HepG2 (cell line): ENCODE measurements around the gene ALDH3B1. TPM values are rescaled to one million over a fixed set of nuclear protein-coding genes. Genes with fewer than 3 reads are reported as not detected.
A peak's percentile ranks its signal among the peaks of the same experiment; 100 is the strongest.

Experiments
- ATAC-seq: fragments of 200-7000 bp; cut with Tn5 transposase; 3 replicates; pipeline ENCODE4 v1.9.1; 2020; ENCODE audit warnings: mild to moderate bottlenecking, moderate library complexity
- BruUV-seq: library from RNA; stranded (reverse); fragments of 400-500 nt; replicated peaks from 2 replicates; lab custom pipeline; 2021; lab: Mats Ljungman, UMichigan
- CTCF ChIA-PET: fragments of 300-600 bp; formaldehyde crosslinking; extraction: SDS; loops from one replicate; lab custom pipeline; 2021; ENCODE audit warnings: low total read pairs, inconsistent platforms, low intra/inter-chr PET ratio; lab: Yijun Ruan, JAX
- POLR2A ChIA-PET: fragments of 350-600 bp; sonication (Branson Sonifier 250); formaldehyde crosslinking; loops from one replicate; lab custom pipeline; 2020; ENCODE audit warnings: antibody characterized with exemption, inconsistent platforms; lab: Yijun Ruan, JAX
- DNase-seq: peaks from one replicate; pipeline ENCODE4 v3.0.0-alpha.2; 2015; ENCODE audit warnings: low spot score
- FAIRE-seq: peaks from 3 replicates; lab custom pipeline; 2011; peaks lifted over from hg19 to GRCh38; lab: Jason Lieb, UNC
- H2AFZ ChIP-seq: one replicate; pipeline ENCODE4 v1.6.1; 2011; ENCODE audit warnings: low read length, inconsistent platforms
- H3K27ac ChIP-seq: fragments of 300-600 bp; 3 replicates; pipeline ENCODE4 v1.8.0; 2011; ENCODE audit warnings: mixed run types, mild to moderate bottlenecking, mixed read lengths, low read length, inconsistent platforms; ENCODE audit not compliant: insufficient read depth; ENCODE audit errors: extremely low read length
- H3K27me3 ChIP-seq, 2 experiments: fragments of 200-600 bp in 1 of 2; 2 replicates in 1 of 2; 3 replicates in 1 of 2; pipeline versions ENCODE4 v1.6.0 to v1.8.0; 2011; ENCODE audit warnings: low read length in 2 of 2, mild to moderate bottlenecking in 2 of 2, moderate library complexity in 2 of 2, inconsistent platforms in 1 of 2; ENCODE audit not compliant: insufficient read depth in 2 of 2, control insufficient read depth in 1 of 2
- H3K36me3 ChIP-seq, 2 experiments: fragments of 200-600 bp in 1 of 2; replicated peaks in 1 of 2; 2 replicates in 1 of 2; 3 replicates in 1 of 2; pipeline versions ENCODE4 v1.5.1 to v1.8.0; 2011; ENCODE audit warnings: low read length in 2 of 2, inconsistent platforms in 1 of 2; ENCODE audit not compliant: insufficient read depth in 2 of 2, control insufficient read depth in 1 of 2
- H3K4me1 ChIP-seq: 2 replicates; pipeline ENCODE4 v1.5.1; 2012; ENCODE audit warnings: low read length, inconsistent platforms; ENCODE audit not compliant: insufficient read depth
- H3K4me2 ChIP-seq: 2 replicates; pipeline ENCODE4 v1.6.0; 2011; ENCODE audit warnings: low read depth, low read length, inconsistent platforms
- H3K4me3 ChIP-seq, 3 experiments: fragments of 200-600 bp in 1 of 3; sonication (generic), shearing (Covaris generic) in 1 of 3; replicated peaks in 1 of 3; 2 replicates each; pipeline ENCODE4 v1.5.1; 2011 to 2016; ENCODE audit warnings: low read length in 3 of 3, inconsistent platforms in 2 of 3, low read depth in 2 of 3, mild to moderate bottlenecking in 2 of 3, control low read depth in 1 of 3, mixed read lengths in 1 of 3; ENCODE audit not compliant: insufficient read depth in 1 of 3
- H3K79me2 ChIP-seq: one replicate; pipeline ENCODE4 v1.6.1; 2011; ENCODE audit warnings: low read length, inconsistent platforms; ENCODE audit not compliant: insufficient read depth
- H3K9ac ChIP-seq: 2 replicates; pipeline ENCODE4 v1.6.0; 2011; ENCODE audit warnings: mild to moderate bottlenecking, low read depth, low read length, inconsistent platforms; ENCODE audit not compliant: insufficient read depth
- H3K9me3 ChIP-seq: 2 replicates; pipeline ENCODE4 v1.5.1; 2012; ENCODE audit warnings: mild to moderate bottlenecking, low read length
- H4K20me1 ChIP-seq: 2 replicates; pipeline ENCODE4 v1.6.0; 2011; ENCODE audit warnings: inconsistent platforms, mild to moderate bottlenecking, low read length, moderate library complexity; ENCODE audit not compliant: insufficient read depth
- GTF3A ChIP-seq: sonication (generic); formaldehyde crosslinking; conservative IDR thresholded peaks from 2 replicates; pipeline ENCODE4 v1.4.0; 2020; ENCODE audit warnings: mild to moderate bottlenecking, missing genetic modification reagents
- MLX ChIP-seq: IDR thresholded peaks from 2 replicates; pipeline ENCODE4 v1.6.1; 2016
- RXRB ChIP-seq: IDR thresholded peaks from 2 replicates; pipeline ENCODE4 v1.6.1; 2016; ENCODE audit warnings: borderline replicate concordance, missing genetic modification reagents, missing compliant biosample characterization
- STAG1 ChIP-seq: sonication (generic); formaldehyde crosslinking; IDR thresholded peaks from 2 replicates; pipeline ENCODE4 v1.4.0; 2020; ENCODE audit warnings: missing genetic modification reagents
- TOPORS ChIP-seq: sonication (generic); formaldehyde crosslinking; IDR thresholded peaks from 2 replicates; pipeline ENCODE4 v1.8.0; 2023; ENCODE audit warnings: mild to moderate bottlenecking, missing genetic modification reagents
- TRAFD1 ChIP-seq: sonication (generic); formaldehyde crosslinking; IDR thresholded peaks from 2 replicates; pipeline ENCODE4 v1.5.1; 2020; ENCODE audit warnings: missing genetic modification reagents, mild to moderate bottlenecking, borderline replicate concordance
- ZBED4 ChIP-seq: sonication (generic); formaldehyde crosslinking; IDR thresholded peaks from 2 replicates; pipeline ENCODE4 v1.4.0; 2020; ENCODE audit warnings: missing genetic modification reagents, borderline replicate concordance
- ZNF652 ChIP-seq: IDR thresholded peaks from 2 replicates; pipeline ENCODE4 v1.6.1; 2016; ENCODE audit warnings: low read depth, borderline replicate concordance
- ZNF724P ChIP-seq: sonication (generic); formaldehyde crosslinking; IDR thresholded peaks from 2 replicates; pipeline ENCODE4 v1.8.0; 2022; ENCODE audit warnings: missing genetic modification reagents, borderline replicate concordance
- ZNF839 ChIP-seq: sonication (generic); formaldehyde crosslinking; IDR thresholded peaks from 2 replicates; pipeline ENCODE4 v1.4.0; 2020; ENCODE audit warnings: missing genetic modification reagents, mild to moderate bottlenecking, borderline replicate concordance
- ZNF879 ChIP-seq: sonication (generic); formaldehyde crosslinking; IDR thresholded peaks from 2 replicates; pipeline ENCODE4 v1.8.1; 2023; ENCODE audit warnings: missing genetic modification reagents
- WGBS: methylation state at CpG from one replicate; pipeline ENCODE4 v1.1.6; 2017; ENCODE audit warnings: low lambda C conversion rate; 5-methylcytosine and 5-hydroxymethylcytosine counted together
- in situ Hi-C: cut with HindIII; loops from 2 replicates; pipeline ENCODE4 v1.10.0; 2017; ENCODE audit warnings: low pct_unique_long_range_greater_than_20kb; ENCODE audit not compliant: extremely low pct_ligation_motif_present
- intact Hi-C: fragments of 100-400 bp; cut with micrococcal nuclease; formaldehyde crosslinking; loops from one replicate; pipeline ENCODE4 v1.10.0; 2022; ENCODE audit not compliant: unreplicated experiment
- polyA plus RNA-seq, 8 experiments: library from polyadenylated mRNA; depleted of rRNA in 3 of 8; stranded (reverse) in 7 of 8; unstranded in 1 of 8; fragments of >200 nt; fragmentation: Illumina TruSeq in 4 of 8; extraction: Trizol in 4 of 8; gene quantifications; 2 replicates each; pipeline versions ENCODE4 v1.2.1 to v1.2.3, GENCODE V29; 2011 to 2016; ENCODE audit warnings: low read depth in 4 of 8, missing spikeins in 1 of 8, mixed read lengths in 1 of 8; ENCODE audit not compliant: insufficient read depth in 1 of 8
- total RNA-seq, 5 experiments: library from RNA; depleted of rRNA; stranded (reverse); fragments of >200 nt; fragmentation: Illumina TruSeq; extraction: Trizol; gene quantifications; 2 replicates each; pipeline ENCODE4 v1.2.3, GENCODE V29; 2016; ENCODE audit warnings: low read depth in 1 of 5

ALDH3B1 gene
- total and polyA plus RNA-seq, 2 of the 13 experiments (the other 11 are each of a cell fraction or from before 2014, with no cell fraction given) = 4.0 to 6.7 TPM

- no peak for TF ChIP-seq ZBED4 (CRISPR knock-in tag)
- TF ChIP-seq, all 625 proteins: peak for 20
Observed at GRCh38 chr11:68008381-68009337, 1.5 kb upstream of the ALDH3B1 start (continued).

GRCh38 chr11:68009391-68010089 is 587 bp upstream of the ALDH3B1 start:
- Histone ChIP-seq H2AFZ (no peak overlapping the region), H3K4me3 (peak overlapping the region; percentile 41 to 77 (median 53)), H3K79me2 (no peaks in the 10 kb centered on the region), H3K27ac (peak overlapping the region; percentile 78), H3K4me2 (peak overlapping the region; percentile 96), H3K9me3 (no peaks in the 10 kb centered on the region), H3K4me1 (peaks cover 94% of the 10 kb centered on the region), H3K9ac (peak overlapping the region; percentile 76), H4K20me1 (no peaks in the 10 kb centered on the region), H3K27me3 (no peaks in the 10 kb centered on the region), H3K36me3 (no peaks in the 10 kb centered on the region)
- FAIRE-seq = no peak
- DNase-seq = no peak
- ChIA-PET CTCF (interaction anchor here (1.4 kb wide), 1 partner anchor 11 kb away, joined by 7 read pairs; no protein-coding TSS in a partner anchor), POLR2A (interaction anchor here (0.7 to 2.9 kb wide), 17 partner anchors 8 to 288 kb away, joined by 3 to 15 read pairs (median 3); partner anchors contain the start of gene NDUFS8)
- in situ Hi-C loops (no loop called here), intact Hi-C loops (loop anchor here (1.0 kb wide), 1 partner anchor 8 kb away; no protein-coding TSS in a partner anchor)
- no TSS peak for BruUV-seq
- 2% methylated on average over 12 of the region's 12 CpGs for WGBS
- ATAC-seq = no peak
- TF ChIP-seq ZNF724P (CRISPR knock-in tag) (no peak), RXRB (CRISPR knock-in tag) (peak; percentile 12; the same call in 1 of the 2 replicates), ZNF652 (CRISPR knock-in tag) (no peak), TRAFD1 (CRISPR knock-in tag) (0 out of 2 replicates have a peak, but pooled peaks have one; percentile 33), MLX (CRISPR knock-in tag) (peak; percentile 41; the same call in 1 of the 2 replicates), STAG1 (CRISPR knock-in tag) (peak; percentile 49; the same call in 1 of the 2 replicates), ZNF879 (CRISPR knock-in tag) (0 out of 2 replicates have a peak, but pooled peaks have one; percentile 11), TOPORS (CRISPR knock-in tag) (peak; percentile 13; the same call in 1 of the 2 replicates), ZNF839 (CRISPR knock-in tag) (no peak), GTF3A (CRISPR knock-in tag) (0 out of 2 replicates have a peak, but pooled peaks have one; percentile 5)
